ENCODE results near the gene IRF1. TPM values are rescaled to one million over a fixed set of nuclear protein-coding genes. Genes with fewer than 3 reads are reported as not detected.
"Not testable (repeated sequence)": the region's sequence is repeated elsewhere in the genome, so short reads cannot be mapped to it uniquely, and the experiment has no call there.

The IRF1 gene
- total and polyA plus RNA-seq, 8 donors = 15.1 to 93.3 (median 19.5) TPM

DNA sequence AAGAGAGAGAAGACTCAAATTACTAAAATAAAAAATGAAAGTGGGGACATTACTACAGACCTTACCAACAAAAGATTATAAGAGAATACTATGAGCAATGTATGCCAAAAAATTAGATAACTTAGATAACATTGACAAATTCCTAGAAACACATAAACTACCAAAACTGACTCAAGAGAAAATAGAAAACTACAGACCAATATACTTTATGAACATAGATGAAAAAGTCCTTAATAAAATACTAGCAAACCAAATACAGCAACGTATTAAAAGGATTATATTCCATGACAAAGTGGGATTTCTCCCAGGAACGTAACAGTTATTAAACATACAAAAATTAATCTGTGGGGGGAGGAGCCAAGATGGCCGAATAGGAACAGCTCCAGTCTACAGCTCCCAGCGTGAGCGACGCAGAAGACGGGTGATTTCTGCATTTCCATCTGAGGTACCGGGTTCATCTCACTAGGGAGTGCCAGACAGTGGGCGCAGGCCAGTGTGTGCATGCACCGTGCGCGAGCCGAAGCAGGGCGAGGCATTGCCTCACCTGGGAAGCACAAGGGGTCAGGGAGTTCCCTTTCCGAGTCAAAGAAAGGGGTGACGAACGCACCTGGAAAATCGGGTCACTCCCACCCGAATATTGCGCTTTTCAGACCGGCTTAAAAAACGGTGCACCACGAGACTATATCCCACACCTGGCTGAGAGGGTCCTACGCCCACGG is 23.2 kb upstream of the IRF1 start:
- H3K4me3 ChIP-seq; H3K27ac ChIP-seq; H3K9me3 ChIP-seq; DNase-seq; ATAC-seq; intact Hi-C loops (cut with DNase I); H3K4me1 ChIP-seq; H3K27me3 ChIP-seq; H3K36me3 ChIP-seq: not testable (repeated sequence)

DNA sequence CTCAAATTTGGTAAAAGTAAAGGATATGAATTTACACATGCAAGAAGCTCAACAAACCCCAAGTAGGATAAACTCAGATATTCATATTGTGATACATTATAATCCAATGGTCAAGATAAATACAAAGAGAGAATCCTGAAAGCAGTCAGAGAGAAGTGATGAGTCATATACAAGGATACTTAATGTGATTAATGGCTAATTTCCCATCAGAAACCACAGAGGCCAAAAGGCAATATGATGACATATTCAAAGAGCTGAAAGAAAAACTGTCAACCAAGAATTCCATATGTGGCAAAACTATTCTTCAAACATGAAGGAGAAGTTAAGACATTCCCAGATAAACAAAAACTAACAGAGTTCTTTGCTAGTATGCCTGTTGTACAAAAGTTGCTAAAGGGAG is 19.5 kb upstream of the IRF1 start:
- no peak for DNase-seq
- Histone ChIP-seq H3K27ac (no peak overlapping the region), H3K4me3 (no peak overlapping the region), H3K4me1 (peaks cover 0 to 7% of the 10 kb centered on the region in 2 donors), H3K36me3 (no peaks in the 10 kb centered on the region), H3K9me3 (no peaks in the 10 kb centered on the region), H3K27me3 (no peaks in the 10 kb centered on the region)
- intact Hi-C loops (cut with DNase I) = no loop called here
- TF ChIP-seq, protein P1, sequence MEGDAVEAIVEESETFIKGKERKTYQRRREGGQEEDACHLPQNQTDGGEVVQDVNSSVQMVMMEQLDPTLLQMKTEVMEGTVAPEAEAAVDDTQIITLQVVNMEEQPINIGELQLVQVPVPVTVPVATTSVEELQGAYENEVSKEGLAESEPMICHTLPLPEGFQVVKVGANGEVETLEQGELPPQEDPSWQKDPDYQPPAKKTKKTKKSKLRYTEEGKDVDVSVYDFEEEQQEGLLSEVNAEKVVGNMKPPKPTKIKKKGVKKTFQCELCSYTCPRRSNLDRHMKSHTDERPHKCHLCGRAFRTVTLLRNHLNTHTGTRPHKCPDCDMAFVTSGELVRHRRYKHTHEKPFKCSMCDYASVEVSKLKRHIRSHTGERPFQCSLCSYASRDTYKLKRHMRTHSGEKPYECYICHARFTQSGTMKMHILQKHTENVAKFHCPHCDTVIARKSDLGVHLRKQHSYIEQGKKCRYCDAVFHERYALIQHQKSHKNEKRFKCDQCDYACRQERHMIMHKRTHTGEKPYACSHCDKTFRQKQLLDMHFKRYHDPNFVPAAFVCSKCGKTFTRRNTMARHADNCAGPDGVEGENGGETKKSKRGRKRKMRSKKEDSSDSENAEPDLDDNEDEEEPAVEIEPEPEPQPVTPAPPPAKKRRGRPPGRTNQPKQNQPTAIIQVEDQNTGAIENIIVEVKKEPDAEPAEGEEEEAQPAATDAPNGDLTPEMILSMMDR (IDR thresholded peaks at IDR 0.05) = no peak
- no peak for ATAC-seq

- no peaks in the 10 kb centered on the region for H3K27me3 ChIP-seq
- H3K4me1 ChIP-seq = peaks cover 5 to 12% of the 10 kb centered on the region in 2 donors
- H3K36me3 ChIP-seq = no peaks in the 10 kb centered on the region
- intact Hi-C loops (cut with DNase I) = no loop called here
- ATAC-seq (peak; percentile 81), DNase-seq (peak in 2 of 4 donors; percentile 53 to 78)
- H3K4me3 ChIP-seq = no peak overlapping the region
- H3K9me3 ChIP-seq = no peaks in the 10 kb centered on the region
- peak overlapping the region in 1 of 2 donors; percentile 30 for H3K27ac ChIP-seq
- TF ChIP-seq, protein P1 (IDR thresholded peaks at IDR 0.05) = peak; percentile 42
These were observed 15.6 kb upstream of the IRF1 start for GRCh38 chr5:132506094-132506692.

DNA sequence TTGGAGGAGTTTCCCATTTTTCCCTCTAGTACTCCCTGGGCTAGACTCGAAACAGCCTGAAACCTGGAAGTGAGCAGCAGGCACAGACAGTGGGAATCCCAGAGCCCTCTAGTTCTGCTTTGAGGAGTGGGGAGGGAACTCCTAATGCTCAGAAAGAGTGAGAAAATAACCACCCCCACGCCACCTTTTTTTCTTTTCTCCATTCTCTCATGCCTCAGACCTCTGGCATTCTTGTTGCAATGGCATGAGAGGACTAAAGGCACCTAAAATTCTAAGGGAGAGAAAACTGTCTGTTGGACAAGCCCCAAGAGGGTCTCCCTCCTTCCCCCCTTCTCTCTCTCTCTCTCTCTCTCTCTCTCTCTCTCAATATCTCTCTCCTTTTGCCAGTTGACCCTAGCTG is 15.1 kb upstream of the IRF1 start:
- no peak overlapping the region for H3K4me3 ChIP-seq
- DNase-seq = no peak
- peak; percentile 33 for ATAC-seq
- TF ChIP-seq, protein P1 (IDR thresholded peaks at IDR 0.05) = no peak
- H3K4me1 ChIP-seq = peaks cover 5 to 17% of the 10 kb centered on the region in 2 donors
- intact Hi-C loops (cut with DNase I) = no loop called here
- H3K9me3 ChIP-seq = no peaks in the 10 kb centered on the region
- H3K27me3 ChIP-seq = no peaks in the 10 kb centered on the region
- peak overlapping the region in 1 of 2 donors; percentile 30 for H3K27ac ChIP-seq
- no peaks in the 10 kb centered on the region for H3K36me3 ChIP-seq

DNA sequence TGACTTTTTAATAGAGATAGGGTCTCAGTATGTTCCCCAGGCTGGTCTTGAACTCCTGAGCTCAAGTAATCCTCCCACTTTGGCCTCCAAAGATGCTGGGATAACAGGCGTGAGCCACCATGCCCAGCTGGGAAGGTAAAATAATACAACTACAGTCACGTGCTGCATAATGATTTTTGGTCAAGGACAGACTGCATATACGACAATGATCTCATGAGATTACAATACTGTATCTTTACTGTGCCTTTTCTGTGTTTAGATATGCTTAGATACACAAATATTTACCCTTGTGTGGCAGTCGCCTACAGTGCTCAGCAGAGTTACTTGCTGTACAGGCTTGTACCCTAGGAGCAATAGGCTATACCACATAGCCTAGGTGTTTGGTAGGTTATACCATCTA is 14.2 kb upstream of the IRF1 start:
- intact Hi-C loops (cut with DNase I) = loop anchor here in 1 of 2 donors (5.0 kb wide), 1 partner anchor 117 kb away; no protein-coding TSS in a partner anchor
- no peak for ATAC-seq
- Histone ChIP-seq H3K36me3 (no peaks in the 10 kb centered on the region), H3K4me3 (no peak overlapping the region), H3K27me3 (no peaks in the 10 kb centered on the region), H3K9me3 (no peaks in the 10 kb centered on the region), H3K27ac (peak overlapping the region in 1 of 2 donors; percentile 30), H3K4me1 (peaks cover 5 to 24% of the 10 kb centered on the region in 2 donors)
- TF ChIP-seq, protein P1 (IDR thresholded peaks at IDR 0.05) = no peak
- no peak for DNase-seq
